SU-DHL-6 (cell line): ENCODE data around the gene RFX1.

ENCODE experiments used
- EZH2phosphoT487 ChIP-seq: fragments of 200-600 bp; sonication (generic), shearing (Covaris generic); conservative IDR thresholded peaks from 2 replicates; pipeline ENCODE4 v1.6.1; 2018; ENCODE audit warnings: mild to moderate bottlenecking, antibody characterized with exemption, low read length, moderate library complexity, mixed read lengths
- TF ChIP-seq, protein P1 (sequence below): fragments of 200-600 bp; sonication (generic); IDR thresholded peaks from one replicate; pipeline ENCODE4 v1.5.1; 2017; ENCODE audit warnings: antibody characterized with exemption, mild to moderate bottlenecking, low read length, moderate library complexity; ENCODE audit not compliant: insufficient read depth, poor library complexity, severe bottlenecking

GRCh38 chr19:14053500-14053899 is 47.4 kb upstream of the RFX1 start:
- TF ChIP-seq, protein P1, sequence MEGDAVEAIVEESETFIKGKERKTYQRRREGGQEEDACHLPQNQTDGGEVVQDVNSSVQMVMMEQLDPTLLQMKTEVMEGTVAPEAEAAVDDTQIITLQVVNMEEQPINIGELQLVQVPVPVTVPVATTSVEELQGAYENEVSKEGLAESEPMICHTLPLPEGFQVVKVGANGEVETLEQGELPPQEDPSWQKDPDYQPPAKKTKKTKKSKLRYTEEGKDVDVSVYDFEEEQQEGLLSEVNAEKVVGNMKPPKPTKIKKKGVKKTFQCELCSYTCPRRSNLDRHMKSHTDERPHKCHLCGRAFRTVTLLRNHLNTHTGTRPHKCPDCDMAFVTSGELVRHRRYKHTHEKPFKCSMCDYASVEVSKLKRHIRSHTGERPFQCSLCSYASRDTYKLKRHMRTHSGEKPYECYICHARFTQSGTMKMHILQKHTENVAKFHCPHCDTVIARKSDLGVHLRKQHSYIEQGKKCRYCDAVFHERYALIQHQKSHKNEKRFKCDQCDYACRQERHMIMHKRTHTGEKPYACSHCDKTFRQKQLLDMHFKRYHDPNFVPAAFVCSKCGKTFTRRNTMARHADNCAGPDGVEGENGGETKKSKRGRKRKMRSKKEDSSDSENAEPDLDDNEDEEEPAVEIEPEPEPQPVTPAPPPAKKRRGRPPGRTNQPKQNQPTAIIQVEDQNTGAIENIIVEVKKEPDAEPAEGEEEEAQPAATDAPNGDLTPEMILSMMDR: no peak
- no peak for TF ChIP-seq EZH2phosphoT487
